CD14-positive monocyte (primary cell): Measurements from ENCODE around the gene RXFP1. TPM values are rescaled to one million over a fixed set of nuclear protein-coding genes. Genes with fewer than 3 reads are reported as not detected.

Source experiments
- DNase-seq, 3 donors: peaks; one replicate each; pipeline ENCODE4 v3.0.0-alpha.2; 2011 to 2022
- H2AFZ ChIP-seq: 2 replicates; pipeline ENCODE4 v1.6.0; 2012; ENCODE audit warnings: mild to moderate bottlenecking, low read depth, low read length, inconsistent platforms; ENCODE audit not compliant: insufficient read depth, poor library complexity, severe bottlenecking
- H3K27ac ChIP-seq, 2 donors: 1 replicate in 1 of 2; 2 replicates in 1 of 2; pipeline ENCODE4 v1.5.1; 2012 to 2013; ENCODE audit warnings: low read length in 2 of 2, control low read depth in 1 of 2, inconsistent platforms in 1 of 2, low read depth in 1 of 2, mild to moderate bottlenecking in 1 of 2
- H3K27me3 ChIP-seq, 2 donors: one replicate each; pipeline versions ENCODE4 v1.6.0 to v1.6.1; 2011 to 2013; ENCODE audit warnings: low read length in 2 of 2; ENCODE audit not compliant: control insufficient read depth in 2 of 2, insufficient read depth in 2 of 2
- H3K36me3 ChIP-seq, 2 donors: replicated peaks in 1 of 2; 1 replicate in 1 of 2; 2 replicates in 1 of 2; pipeline versions ENCODE4 v1.5.1 to v1.6.1; 2012 to 2013; ENCODE audit warnings: low read length in 2 of 2, control low read depth in 1 of 2, inconsistent platforms in 1 of 2, mild to moderate bottlenecking in 1 of 2; ENCODE audit not compliant: insufficient read depth in 2 of 2, control insufficient read depth in 1 of 2
- H3K4me1 ChIP-seq, 2 donors: 1 replicate in 1 of 2; 2 replicates in 1 of 2; pipeline versions ENCODE4 v1.5.1 to v1.6.1; 2012 to 2013; ENCODE audit warnings: low read length in 2 of 2, control low read depth in 1 of 2, inconsistent platforms in 1 of 2, mild to moderate bottlenecking in 1 of 2, moderate library complexity in 1 of 2; ENCODE audit not compliant: insufficient read depth in 2 of 2, control insufficient read depth in 1 of 2
- H3K4me2 ChIP-seq: replicated peaks from 2 replicates; pipeline ENCODE3; 2012; ENCODE audit warnings: low read length, moderate library complexity, mild to moderate bottlenecking; ENCODE audit not compliant: poor library complexity, severe bottlenecking; ENCODE audit errors: extremely low read depth
- H3K4me3 ChIP-seq, 3 experiments: fragments of 200-600 bp in 1 of 3; sonication (generic) in 1 of 3; replicated peaks in 1 of 3; 1 replicate in 2 of 3; 2 replicates in 1 of 3; pipeline ENCODE4 v1.5.1; 2011 to 2013; ENCODE audit warnings: low read length in 3 of 3, mild to moderate bottlenecking in 3 of 3, control low read depth in 2 of 3, low read depth in 2 of 3, inconsistent platforms in 1 of 3, moderate library complexity in 1 of 3
- H3K79me2 ChIP-seq: 2 replicates; pipeline ENCODE4 v1.6.0; 2012; ENCODE audit warnings: mild to moderate bottlenecking, control low read depth, inconsistent platforms, low read length, moderate library complexity; ENCODE audit not compliant: insufficient read depth
- H3K9ac ChIP-seq: 2 replicates; pipeline ENCODE4 v1.6.0; 2017; ENCODE audit warnings: low read length, mild to moderate bottlenecking; ENCODE audit not compliant: insufficient read depth, poor library complexity, severe bottlenecking
- H3K9me3 ChIP-seq, 2 donors: replicated peaks in 1 of 2; 1 replicate in 1 of 2; 2 replicates in 1 of 2; pipeline versions ENCODE4 v1.5.1 to v1.6.1; 2012 to 2013; ENCODE audit warnings: low read length in 2 of 2, control low read depth in 1 of 2; ENCODE audit not compliant: control insufficient read depth in 1 of 2, insufficient read depth in 1 of 2
- H4K20me1 ChIP-seq: 2 replicates; pipeline ENCODE4 v1.6.0; 2012; ENCODE audit warnings: mild to moderate bottlenecking, low read length, control low read depth, moderate library complexity; ENCODE audit not compliant: insufficient read depth
- H3K27ac Mint-ChIP-seq, 7 donors: one replicate each; pipeline ENCODE4 v1.8.0; 2020; ENCODE audit warnings: mild to moderate bottlenecking in 7 of 7, mixed read lengths in 7 of 7, moderate library complexity in 6 of 7, inconsistent platforms in 2 of 7
- H3K27me3 Mint-ChIP-seq, 3 donors: one replicate each; pipeline ENCODE4 v1.8.0; 2021 to 2022; ENCODE audit warnings: low read depth in 3 of 3, mild to moderate bottlenecking in 3 of 3, mixed read lengths in 3 of 3, moderate library complexity in 3 of 3, inconsistent platforms in 1 of 3
- H3K36me3 Mint-ChIP-seq, 2 donors: one replicate each; pipeline ENCODE4 v1.8.0; 2020; ENCODE audit warnings: mixed read lengths in 2 of 2, inconsistent platforms in 1 of 2, mild to moderate bottlenecking in 1 of 2
- H3K4me1 Mint-ChIP-seq: one replicate; pipeline ENCODE4 v1.8.0; 2020; ENCODE audit warnings: mild to moderate bottlenecking, mixed read lengths
- H3K4me3 Mint-ChIP-seq, 2 donors: one replicate each; pipeline ENCODE4 v1.8.0; 2020; ENCODE audit warnings: mild to moderate bottlenecking in 2 of 2, mixed read lengths in 2 of 2, moderate library complexity in 1 of 2
- H3K9me3 Mint-ChIP-seq, 7 donors: one replicate each; pipeline ENCODE4 v1.8.0; 2020 to 2022; ENCODE audit warnings: mixed read lengths in 7 of 7, mild to moderate bottlenecking in 6 of 7, moderate library complexity in 6 of 7, inconsistent platforms in 2 of 7
- WGBS: methylation state at CpG from one replicate; pipeline ENCODE4 v1.1.5; 2013; ENCODE audit warnings: missing lambda C conversion rate; ENCODE audit not compliant: insufficient coverage; 5-methylcytosine and 5-hydroxymethylcytosine counted together
- intact Hi-C, 2 donors: fragments of 100-400 bp; cut with micrococcal nuclease; formaldehyde crosslinking; loops; one replicate each; pipeline versions ENCODE4 v1.15.0 to v1.15.1; 2023
- polyA plus RNA-seq, 3 donors: library from polyadenylated mRNA; depleted of rRNA in 1 of 3; unstranded in 2 of 3; stranded (reverse) in 1 of 3; fragments of 300-500 nt in 2 of 3; fragments of >200 nt in 1 of 3; fragmentation: Illumina TruSeq in 2 of 3; gene quantifications; 1 replicate in 2 of 3; 2 replicates in 1 of 3; pipeline ENCODE4 v1.2.3, GENCODE V29; 2012 to 2021
- TF ChIP-seq, protein P1 (sequence below): fragments of 200-600 bp; IDR thresholded peaks from one replicate; pipeline ENCODE4 v1.8.0; 2022; ENCODE audit warnings: antibody characterized with exemption, mild to moderate bottlenecking

The RXFP1 gene
- polyA plus RNA-seq, 3 donors = 0.03 to 0.11 TPM; not detected in 1

DNA sequence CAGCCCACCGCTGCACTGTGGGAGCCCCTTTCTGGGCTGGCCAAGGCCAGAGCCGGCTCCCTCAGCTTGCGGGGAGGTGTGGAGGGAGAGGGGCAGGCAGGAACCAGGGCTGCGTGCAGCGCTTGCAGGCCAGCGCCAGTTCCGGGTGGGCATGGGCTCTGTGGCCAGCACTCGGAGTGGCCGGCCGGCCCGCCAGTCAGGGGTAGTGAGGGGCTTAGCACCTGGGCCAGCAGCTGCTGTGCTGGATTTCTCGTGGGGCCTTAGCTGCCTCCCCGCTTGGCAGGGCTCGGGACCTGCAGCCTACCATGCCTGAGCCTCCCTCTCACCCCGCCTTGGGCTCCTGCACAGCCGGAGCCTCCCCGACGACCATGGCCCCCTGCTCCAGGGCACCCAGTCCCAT, 45.2 kb downstream of the RXFP1 start:
- no peaks in the 10 kb centered on the region for H3K27me3 ChIP-seq
- WGBS = 98% methylated on average over 18 of the region's 18 CpGs
- H3K4me2 ChIP-seq = no peak overlapping the region
- H2AFZ ChIP-seq = no peak overlapping the region
- no peak overlapping the region for H3K9ac ChIP-seq
- no peaks in the 10 kb centered on the region for H3K36me3 ChIP-seq
- TF ChIP-seq, protein P1, sequence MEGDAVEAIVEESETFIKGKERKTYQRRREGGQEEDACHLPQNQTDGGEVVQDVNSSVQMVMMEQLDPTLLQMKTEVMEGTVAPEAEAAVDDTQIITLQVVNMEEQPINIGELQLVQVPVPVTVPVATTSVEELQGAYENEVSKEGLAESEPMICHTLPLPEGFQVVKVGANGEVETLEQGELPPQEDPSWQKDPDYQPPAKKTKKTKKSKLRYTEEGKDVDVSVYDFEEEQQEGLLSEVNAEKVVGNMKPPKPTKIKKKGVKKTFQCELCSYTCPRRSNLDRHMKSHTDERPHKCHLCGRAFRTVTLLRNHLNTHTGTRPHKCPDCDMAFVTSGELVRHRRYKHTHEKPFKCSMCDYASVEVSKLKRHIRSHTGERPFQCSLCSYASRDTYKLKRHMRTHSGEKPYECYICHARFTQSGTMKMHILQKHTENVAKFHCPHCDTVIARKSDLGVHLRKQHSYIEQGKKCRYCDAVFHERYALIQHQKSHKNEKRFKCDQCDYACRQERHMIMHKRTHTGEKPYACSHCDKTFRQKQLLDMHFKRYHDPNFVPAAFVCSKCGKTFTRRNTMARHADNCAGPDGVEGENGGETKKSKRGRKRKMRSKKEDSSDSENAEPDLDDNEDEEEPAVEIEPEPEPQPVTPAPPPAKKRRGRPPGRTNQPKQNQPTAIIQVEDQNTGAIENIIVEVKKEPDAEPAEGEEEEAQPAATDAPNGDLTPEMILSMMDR = no peak
- intact Hi-C loops = no loop called here
- Mint-ChIP-seq H3K4me1 (peaks cover 3% of the 10 kb centered on the region), H3K27ac (no peak overlapping the region), H3K4me3 (no peak overlapping the region), H3K27me3 (peaks cover 0 to 1% (median 0%) of the 10 kb centered on the region in 3 donors), H3K9me3 (peaks cover 0 to 19% (median 3%) of the 10 kb centered on the region in 7 donors), H3K36me3 (no peaks in the 10 kb centered on the region)
- no peak for DNase-seq
- peaks cover 0 to 9% of the 10 kb centered on the region in 2 donors for H3K9me3 ChIP-seq
- H3K27ac ChIP-seq = no peak overlapping the region
- H4K20me1 ChIP-seq = no peaks in the 10 kb centered on the region
- no peaks in the 10 kb centered on the region for H3K79me2 ChIP-seq
- no peak overlapping the region for H3K4me3 ChIP-seq
- H3K4me1 ChIP-seq = no peaks in the 10 kb centered on the region

DNA sequence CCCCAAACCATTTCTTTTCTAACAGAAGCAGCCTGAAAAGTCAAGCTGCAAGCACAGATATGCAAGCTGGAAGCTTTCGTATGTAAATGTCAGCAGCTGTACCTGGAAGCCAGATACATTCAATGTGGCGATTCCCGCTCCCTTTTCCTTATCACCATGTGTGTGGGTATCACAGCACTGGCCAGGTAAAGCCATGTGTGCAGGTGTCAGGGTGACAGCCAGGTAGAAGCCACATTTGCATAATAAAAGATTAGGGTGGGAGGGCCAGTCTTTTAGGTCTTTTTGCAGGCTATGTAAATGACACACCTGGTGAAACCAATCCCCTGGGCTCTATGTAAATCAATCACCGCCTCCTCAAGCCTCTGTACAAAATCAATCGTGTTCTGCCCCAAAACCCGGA, 50.1 kb downstream of the RXFP1 start:
- no peaks in the 10 kb centered on the region for H3K36me3 Mint-ChIP-seq
- Histone ChIP-seq H4K20me1 (no peaks in the 10 kb centered on the region), H3K9me3 (peaks cover 0 to 4% of the 10 kb centered on the region in 2 donors), H3K27ac (no peak overlapping the region), H2AFZ (no peak overlapping the region), H3K27me3 (no peaks in the 10 kb centered on the region), H3K9ac (no peak overlapping the region), H3K79me2 (no peaks in the 10 kb centered on the region), H3K4me1 (no peaks in the 10 kb centered on the region), H3K4me2 (no peak overlapping the region), H3K4me3 (no peak overlapping the region), H3K36me3 (no peaks in the 10 kb centered on the region)
- DNase-seq = no peak
- H3K4me1 Mint-ChIP-seq = peaks cover 3% of the 10 kb centered on the region
- TF ChIP-seq, protein P1 = no peak
- no peak overlapping the region for H3K4me3 Mint-ChIP-seq
- H3K27me3 Mint-ChIP-seq = peaks cover 0 to 5% (median 0%) of the 10 kb centered on the region in 3 donors
- intact Hi-C loops = loop anchor here in 1 of 2 donors (10.0 kb wide), 1 partner anchor 77 kb away; no protein-coding TSS in a partner anchor
- 100% methylated on average over 4 of the region's 6 CpGs for WGBS
- no peak overlapping the region for H3K27ac Mint-ChIP-seq
- H3K9me3 Mint-ChIP-seq = peaks cover 0 to 13% (median 3%) of the 10 kb centered on the region in 7 donors
